ENCODE results near the gene IRF3. TPM values are rescaled to one million over a fixed set of nuclear protein-coding genes. Genes with fewer than 3 reads are reported as not detected.

The IRF3 gene
- total RNA-seq, 1 experiment from 2014 or later, result 205 TPM

DNA sequence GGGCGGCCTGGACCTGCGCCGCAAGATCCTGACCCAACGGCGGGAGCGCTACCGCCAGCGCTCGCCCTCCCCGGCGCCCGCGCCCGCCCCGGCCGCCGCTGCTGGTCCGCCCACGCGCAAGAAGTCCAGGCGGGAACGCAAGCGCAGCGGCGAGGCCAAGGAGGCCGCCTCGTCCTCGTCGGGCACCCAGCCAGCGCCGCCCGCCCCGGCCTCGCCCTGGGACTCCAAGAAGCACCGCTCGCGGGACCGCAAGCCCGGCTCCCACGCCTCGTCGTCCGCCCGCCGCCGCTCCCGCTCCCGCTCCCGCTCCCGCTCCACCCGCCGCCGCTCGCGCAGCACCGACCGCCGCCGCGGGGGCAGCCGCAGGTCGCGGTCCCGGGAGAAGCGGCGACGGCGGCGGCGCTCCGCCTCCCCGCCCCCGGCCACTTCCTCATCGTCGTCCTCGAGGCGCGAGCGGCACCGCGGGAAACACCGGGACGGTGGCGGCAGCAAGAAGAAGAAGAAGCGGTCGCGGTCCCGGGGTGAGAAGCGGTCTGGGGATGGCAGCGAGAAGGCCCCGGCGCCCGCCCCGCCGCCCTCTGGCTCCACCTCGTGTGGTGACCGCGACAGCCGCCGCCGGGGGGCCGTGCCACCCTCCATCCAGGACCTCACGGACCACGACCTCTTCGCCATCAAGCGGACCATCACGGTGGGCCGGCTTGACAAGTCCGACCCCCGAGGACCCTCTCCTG, 13.7 kb downstream of the IRF3 start:
- H4K20me1 ChIP-seq (ENCODE audit: control insufficient read depth, insufficient read depth, insufficient read length), result no peaks in the 10 kb centered on the region
- H3K9me3 Mint-ChIP-seq, result no peaks in the 10 kb centered on the region; a peak in 1 of 5 replicates

More for the DNA sequence above, 13.7 kb downstream of the IRF3 start:
- Histone ChIP-seq H4K91ac (ENCODE audit: insufficient read length, low read depth, low read length) (no peak overlapping the region), H2BK15ac (ENCODE audit: low read depth, low read length) (no peak overlapping the region), H2AFZ (ENCODE audit: low read length) (no peak overlapping the region), H3K9ac (ENCODE audit: extremely low read depth, insufficient read length, low read length) (no peak overlapping the region), H2BK5ac (ENCODE audit: insufficient read length, low read length) (no peak overlapping the region), H3K56ac (ENCODE audit: insufficient read length, low read depth, low read length) (no peak overlapping the region), H3K79me1 (ENCODE audit: insufficient read depth, low read depth, low read length, poor library complexity, severe bottlenecking) (no peaks in the 10 kb centered on the region), H3K4me1 (ENCODE audit: insufficient read depth, low read length) (no peaks in the 10 kb centered on the region), H2BK120ac (ENCODE audit: low read depth, low read length, poor library complexity, severe bottlenecking) (no peak overlapping the region), H3K4ac (ENCODE audit: low read depth, low read length) (no peak overlapping the region), H3K14ac (ENCODE audit: insufficient read depth, low read length) (no peak overlapping the region), H3K4me2 (ENCODE audit: insufficient read depth, insufficient read length, low read length) (no peak overlapping the region), H3K18ac (ENCODE audit: insufficient read length, low read depth, low read length) (no peak overlapping the region), H4K5ac (ENCODE audit: insufficient read length, low read depth, low read length) (no peak overlapping the region), H2BK20ac (ENCODE audit: low read depth, low read length, poor library complexity, severe bottlenecking) (no peak overlapping the region), H3T11ph (ENCODE audit: low read length) (no peak overlapping the region), H3K27me3 (ENCODE audit: insufficient read depth, low read length) (no peaks in the 10 kb centered on the region), H3K23ac (ENCODE audit: insufficient read length, low read depth, low read length) (no peak overlapping the region), H4K8ac (replicated peaks; ENCODE audit: insufficient read length, low read depth, low read length) (no peak overlapping the region), H3K79me2 (ENCODE audit: insufficient read depth, low read length) (no peaks in the 10 kb centered on the region), H3K27ac (ENCODE audit: insufficient read length, low read depth, low read length) (no peak overlapping the region), H2BK12ac (ENCODE audit: insufficient read length, low read depth, low read length) (no peak overlapping the region), H3K9me3 (ENCODE audit: control insufficient read depth, low read depth, low read length) (no peaks in the 10 kb centered on the region), H3K23me2 (ENCODE audit: insufficient read length, low read depth, low read length, poor library complexity, severe bottlenecking) (no peaks in the 10 kb centered on the region), H2AK5ac (ENCODE audit: insufficient read length, low read length) (no peak overlapping the region)
- Mint-ChIP-seq H3K36me3 (ENCODE audit: insufficient read depth in 1 of 3, low read depth in 3 of 3) (peaks cover 20 to 76% (median 69%) of the 10 kb centered on the region in 3 experiments), H3K4me3 (no peak overlapping the region), H3K4me1 (peaks cover 12 to 13% of the 10 kb centered on the region in 2 experiments), H3K27me3 (ENCODE audit: low read depth) (no peaks in the 10 kb centered on the region), H3K27ac (no peak overlapping the region)
- TF ChIP-seq, protein P1, sequence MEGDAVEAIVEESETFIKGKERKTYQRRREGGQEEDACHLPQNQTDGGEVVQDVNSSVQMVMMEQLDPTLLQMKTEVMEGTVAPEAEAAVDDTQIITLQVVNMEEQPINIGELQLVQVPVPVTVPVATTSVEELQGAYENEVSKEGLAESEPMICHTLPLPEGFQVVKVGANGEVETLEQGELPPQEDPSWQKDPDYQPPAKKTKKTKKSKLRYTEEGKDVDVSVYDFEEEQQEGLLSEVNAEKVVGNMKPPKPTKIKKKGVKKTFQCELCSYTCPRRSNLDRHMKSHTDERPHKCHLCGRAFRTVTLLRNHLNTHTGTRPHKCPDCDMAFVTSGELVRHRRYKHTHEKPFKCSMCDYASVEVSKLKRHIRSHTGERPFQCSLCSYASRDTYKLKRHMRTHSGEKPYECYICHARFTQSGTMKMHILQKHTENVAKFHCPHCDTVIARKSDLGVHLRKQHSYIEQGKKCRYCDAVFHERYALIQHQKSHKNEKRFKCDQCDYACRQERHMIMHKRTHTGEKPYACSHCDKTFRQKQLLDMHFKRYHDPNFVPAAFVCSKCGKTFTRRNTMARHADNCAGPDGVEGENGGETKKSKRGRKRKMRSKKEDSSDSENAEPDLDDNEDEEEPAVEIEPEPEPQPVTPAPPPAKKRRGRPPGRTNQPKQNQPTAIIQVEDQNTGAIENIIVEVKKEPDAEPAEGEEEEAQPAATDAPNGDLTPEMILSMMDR (conservative IDR thresholded peaks at IDR 0.05), result no peak
- no peak for DNase-seq
- WGBS (ENCODE audit: extremely low coverage, insufficient read length, low lambda C conversion rate), result no CpG with 5 or more reads among the region's 110 CpGs
